GM19328 (cell line): ENCODE results near the gene OAS2.
"Not testable (repeated sequence)": the region's sequence is repeated elsewhere in the genome, so short reads cannot be mapped to it uniquely, and the experiment has no call there.

Source experiments
- ATAC-seq: cut with Tn5 transposase; IDR thresholded peaks from one replicate; pipeline ENCODE4 v1.9.1; 2021; ENCODE audit warnings: mild to moderate bottlenecking, moderate library complexity; ENCODE audit not compliant: unreplicated experiment

The OAS2 gene

DNA sequence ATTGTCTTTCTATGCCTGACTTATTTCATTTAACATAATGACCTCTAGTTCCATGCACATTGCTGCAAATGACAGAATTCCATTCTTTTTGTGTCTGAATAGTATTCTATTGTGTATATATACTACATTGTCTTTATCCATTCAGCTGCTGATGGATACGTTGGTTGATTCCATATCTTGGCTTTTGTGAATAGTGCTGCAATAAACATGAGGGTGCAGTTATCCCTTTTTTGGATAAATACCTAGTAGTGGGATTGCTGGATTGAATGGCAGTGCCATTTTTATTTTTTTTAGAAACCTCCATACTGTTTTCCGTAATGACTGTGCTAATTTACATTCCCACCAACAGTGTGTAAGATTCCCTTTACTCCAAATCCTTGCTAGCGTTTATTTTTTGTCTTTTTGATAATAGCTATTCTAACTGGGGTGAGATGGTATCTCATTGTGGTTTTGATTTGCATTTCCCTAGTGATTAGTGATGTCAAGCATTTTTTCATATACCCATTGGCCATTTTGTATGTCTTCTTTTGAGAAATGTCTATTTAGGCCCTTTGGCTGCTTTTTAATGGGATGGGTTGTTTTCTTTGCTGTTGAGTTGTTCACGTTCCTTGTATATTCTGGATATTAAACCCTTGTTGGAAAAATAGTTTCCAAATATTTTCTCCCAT lies 2.3 kb downstream of the OAS2 start:
- ATAC-seq, result no peak

- no peak for ATAC-seq
Observed at GRCh38 chr12:112985642-112986290, 7.4 kb downstream of the OAS2 start.

DNA sequence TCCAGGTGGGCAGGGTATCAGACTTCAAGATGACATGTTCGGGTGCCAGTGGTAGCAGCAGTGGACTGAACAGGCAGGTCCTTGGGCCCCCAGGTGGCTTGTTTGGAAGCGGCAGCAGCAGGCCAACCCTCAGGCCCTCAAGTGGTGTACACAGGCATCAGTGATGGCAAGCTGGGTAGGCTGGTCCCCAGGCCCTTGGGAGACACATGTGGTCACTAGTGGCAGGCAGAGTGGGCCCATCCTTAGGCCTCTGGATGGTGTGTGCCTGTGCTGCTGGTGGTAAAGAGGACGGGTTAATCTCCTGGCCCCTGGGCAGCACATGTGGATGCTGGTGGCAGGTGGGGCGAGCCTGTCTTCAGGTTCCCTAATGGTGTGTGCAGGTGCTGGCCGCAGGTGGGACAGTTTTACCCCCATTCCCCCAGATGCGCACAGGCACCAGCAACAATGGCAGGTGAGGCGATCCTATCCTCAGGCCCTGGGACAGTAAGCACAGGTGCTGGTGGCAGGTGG lies 8.0 kb downstream of the OAS2 start:
- no peak for ATAC-seq

GRCh38 chr12:112987561-112987960 lies 9.2 kb downstream of the OAS2 start:
- no peak for ATAC-seq

GRCh38 chr12:112988224-112988623 lies 9.9 kb downstream of the OAS2 start:
- ATAC-seq, result no peak

DNA sequence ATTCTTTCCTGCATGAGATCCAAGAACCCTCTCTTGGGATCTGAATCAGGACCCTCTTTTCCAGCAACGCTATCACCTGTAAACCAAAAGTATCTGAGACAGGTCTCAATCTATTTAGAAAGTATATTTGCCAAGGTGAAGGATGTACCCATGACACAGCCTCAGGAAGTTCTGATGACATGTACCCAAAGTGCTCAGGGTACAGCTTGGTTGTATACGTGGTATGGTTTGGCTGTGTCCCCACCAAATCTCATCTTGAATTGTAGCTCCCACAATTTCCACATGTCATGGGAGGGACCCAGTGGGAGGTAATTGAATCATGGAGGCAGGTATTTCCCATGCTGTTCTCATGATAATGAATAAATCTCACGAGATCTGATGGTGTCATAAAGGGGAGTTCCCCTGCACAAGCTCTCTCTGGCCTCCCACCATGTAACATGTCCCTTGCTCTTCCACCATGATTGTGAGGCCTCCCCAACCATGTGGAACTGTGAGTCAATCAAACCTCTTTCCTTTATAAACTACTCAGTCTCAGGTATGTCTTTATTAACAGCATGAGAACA lies 10.6 kb downstream of the OAS2 start:
- not testable (repeated sequence) for ATAC-seq

DNA sequence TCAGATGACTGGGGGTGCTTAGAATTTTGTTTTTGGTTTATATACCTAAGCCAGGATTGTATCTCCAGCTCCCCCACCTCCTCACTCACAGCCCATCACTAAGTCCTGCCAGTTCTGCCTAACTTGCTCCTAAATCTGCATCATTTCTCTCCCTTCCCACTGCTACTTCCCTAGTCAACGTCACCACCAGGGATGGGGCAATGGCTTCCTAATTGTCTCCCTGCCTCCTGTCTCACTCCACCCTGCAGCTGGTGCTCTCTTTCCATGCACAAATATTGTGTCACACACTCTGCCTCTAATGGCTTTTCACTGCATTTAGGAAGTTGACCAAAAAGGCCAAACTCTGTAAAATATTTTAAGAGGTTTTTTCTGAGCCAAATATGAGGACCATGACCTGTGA lies 11.5 kb downstream of the OAS2 start:
- no peak for ATAC-seq

GRCh38 chr12:112992541-112993398 lies 14.5 kb downstream of the OAS2 start:
- no peak for ATAC-seq

- no peak for ATAC-seq
Observed at GRCh38 chr12:112995008-112995407, 16.7 kb downstream of the OAS2 start.

DNA sequence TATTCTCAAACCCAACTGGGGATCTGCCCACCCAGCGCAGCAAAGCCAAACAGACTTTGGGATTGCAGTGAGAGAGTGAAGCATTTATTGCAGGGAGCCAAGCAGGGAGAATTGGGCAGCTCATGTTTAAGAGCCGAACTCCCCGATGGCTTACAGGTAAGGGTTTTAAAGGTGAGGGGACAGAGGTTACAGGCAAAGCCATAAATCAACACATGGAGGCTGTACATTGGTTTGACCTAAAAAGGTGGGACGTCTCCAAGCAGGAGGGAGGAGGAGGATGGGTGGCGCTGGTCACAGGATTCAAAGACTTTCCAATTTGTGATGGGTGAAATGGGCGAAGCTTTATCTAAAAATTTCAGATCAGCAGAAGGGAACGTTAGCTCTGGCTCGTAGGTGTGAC lies 18.2 kb downstream of the OAS2 start:
- ATAC-seq, result no peak

DNA sequence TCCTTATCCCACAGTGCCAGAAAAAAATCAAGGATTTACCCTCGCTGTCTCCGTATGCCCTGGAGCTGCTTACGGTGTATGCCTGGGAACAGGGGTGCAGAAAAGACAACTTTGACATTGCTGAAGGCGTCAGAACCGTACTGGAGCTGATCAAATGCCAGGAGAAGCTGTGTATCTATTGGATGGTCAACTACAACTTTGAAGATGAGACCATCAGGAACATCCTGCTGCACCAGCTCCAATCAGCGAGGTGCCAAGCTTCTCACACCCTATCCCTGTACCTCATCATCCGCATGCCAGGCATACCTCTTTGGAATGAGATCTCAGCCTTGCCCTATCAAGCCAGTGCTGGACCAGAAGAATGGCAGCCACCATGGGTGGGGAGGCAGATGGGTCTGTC lies 19.2 kb downstream of the OAS2 start:
- no peak for ATAC-seq

- ATAC-seq, result no peak
Observed at GRCh38 chr12:112998987-112999767, 20.9 kb downstream of the OAS2 start.

DNA sequence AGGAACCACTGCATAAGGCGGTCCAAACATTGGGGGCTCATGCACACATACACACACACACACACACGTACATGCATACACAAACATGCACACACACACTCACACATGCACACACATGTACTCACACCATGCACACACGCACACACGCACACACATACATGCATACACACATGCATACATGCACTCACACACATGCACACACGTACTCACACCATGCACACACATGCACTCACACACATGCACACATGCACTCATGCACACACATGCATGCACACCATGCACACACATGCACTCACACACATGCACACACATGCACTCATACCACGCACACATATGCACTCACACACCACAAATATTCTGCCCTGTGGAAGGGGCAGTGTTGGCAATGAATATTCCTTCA lies 22.1 kb downstream of the OAS2 start:
- no peak for ATAC-seq

DNA sequence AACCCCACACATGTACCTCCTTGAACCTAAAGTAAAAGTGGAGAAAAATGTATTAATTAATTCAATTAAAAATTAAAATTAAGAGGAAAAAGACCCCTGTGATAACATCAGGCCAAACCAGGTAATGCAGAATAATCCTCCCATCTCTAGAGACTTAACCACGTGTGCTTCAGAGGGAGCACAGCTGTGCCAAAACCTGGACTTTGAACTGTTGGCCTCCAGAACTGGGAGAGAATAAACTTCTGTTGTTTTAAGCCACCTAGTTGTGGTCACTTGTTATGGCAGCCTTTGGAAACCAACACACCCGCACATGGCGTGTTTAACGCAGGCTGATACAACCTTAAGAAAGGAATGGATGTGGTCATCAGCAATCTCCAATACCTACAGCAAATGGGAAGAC lies 23.8 kb downstream of the OAS2 start:
- ATAC-seq, result no peak

DNA sequence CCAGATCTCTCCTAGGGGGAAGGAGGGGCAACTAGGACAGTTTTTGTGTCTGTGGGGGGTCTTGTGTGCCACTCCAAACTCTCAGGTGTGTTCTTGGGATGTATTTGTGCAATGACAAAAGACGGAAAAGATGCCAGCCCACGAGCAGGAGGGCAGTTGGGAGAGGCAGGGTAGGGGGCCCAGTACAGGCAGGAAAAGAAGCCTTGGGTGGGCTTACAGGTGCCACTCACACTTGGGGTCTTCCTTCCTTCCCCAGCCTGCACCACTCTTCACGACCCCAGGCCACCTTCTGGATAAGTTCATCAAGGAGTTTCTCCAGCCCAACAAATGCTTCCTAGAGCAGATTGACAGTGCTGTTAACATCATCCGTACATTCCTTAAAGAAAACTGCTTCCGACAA lies 24.4 kb downstream of the OAS2 start:
- no peak for ATAC-seq

GRCh38 chr12:113003636-113004035 lies 25.3 kb downstream of the OAS2 start:
- no peak for ATAC-seq

DNA sequence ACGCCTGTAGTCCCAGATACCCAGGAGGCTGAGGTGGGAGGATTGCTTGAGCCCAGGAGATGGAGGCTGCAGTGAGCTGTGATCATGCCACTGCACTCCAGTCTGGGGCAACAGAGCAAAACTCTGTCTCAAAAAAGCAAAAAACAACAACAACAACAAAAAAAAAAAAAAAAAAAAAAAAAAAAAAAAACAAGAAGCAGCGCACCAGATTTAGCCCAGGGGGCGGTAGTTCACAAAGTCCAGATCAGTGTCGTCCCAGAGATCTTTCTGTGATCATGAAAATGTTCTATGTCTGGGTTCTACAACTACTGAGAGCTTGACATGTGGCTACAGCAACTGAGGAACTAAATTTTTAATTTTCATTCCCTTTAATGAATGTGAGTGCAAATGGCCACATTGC lies 27.4 kb downstream of the OAS2 start:
- no peak for ATAC-seq

- no peak for ATAC-seq
Observed at GRCh38 chr12:113006206-113006605, 27.9 kb downstream of the OAS2 start.

- no peak for ATAC-seq
Observed at GRCh38 chr12:113006641-113007040, 28.3 kb downstream of the OAS2 start.

- no peak for ATAC-seq
Observed at GRCh38 chr12:113007166-113007565, 28.8 kb downstream of the OAS2 start.

DNA sequence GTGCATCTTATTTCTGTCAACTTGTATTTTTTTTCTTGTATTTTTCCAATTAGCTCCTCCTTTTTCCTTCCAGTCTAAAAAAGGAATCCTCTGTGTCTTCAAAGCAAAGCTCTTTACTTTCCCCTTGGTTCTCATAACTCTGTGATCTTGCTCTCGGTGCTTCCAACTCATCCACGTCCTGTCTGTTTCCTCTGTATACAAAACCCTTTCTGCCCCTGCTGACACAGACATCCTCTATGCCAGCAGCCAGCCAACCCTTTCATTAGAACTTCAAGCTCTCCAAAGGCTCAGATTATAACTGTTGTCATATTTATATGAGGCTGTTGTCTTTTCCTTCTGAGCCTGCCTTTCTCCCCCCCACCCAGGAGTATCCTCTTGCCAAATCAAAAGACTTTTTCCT lies 32.4 kb downstream of the OAS2 start:
- no peak for ATAC-seq
